ENCODE data around the gene THSD4.
A peak's percentile ranks its signal among the peaks of the same experiment; 100 is the strongest.

Gene THSD4

GRCh38 chr15:71312731-71313460 lies 197.6 kb downstream of the THSD4 start:
- H3K4me1 ChIP-seq (ENCODE audit: control insufficient read depth, insufficient read depth, low read depth, low read length): no peaks in the 10 kb centered on the region
- H3K36me3 ChIP-seq (ENCODE audit: control insufficient read depth in 1 of 2, insufficient read depth in 2 of 2, low read depth in 1 of 2, low read length in 2 of 2): no peaks in the 10 kb centered on the region
- 78% methylated on average over 5 of the region's 6 CpGs for WGBS
- H3K23ac ChIP-seq (ENCODE audit: low read length in 2 of 2): no peak overlapping the region
- no peak overlapping the region for H4K91ac ChIP-seq (ENCODE audit: low read length)
- no peak overlapping the region for H3K9ac ChIP-seq (ENCODE audit: low read length)
- no peak overlapping the region for H3K4me3 ChIP-seq (ENCODE audit: insufficient read depth in 1 of 2, low read depth in 1 of 2, low read length in 2 of 2)
- no peak overlapping the region for H3K18ac ChIP-seq (ENCODE audit: low read depth in 1 of 2, low read length in 2 of 2)
- H3K9me3 ChIP-seq (ENCODE audit: control insufficient read depth, low read length): no peaks in the 10 kb centered on the region
- H2BK5ac ChIP-seq (ENCODE audit: low read depth, low read length, poor library complexity, severe bottlenecking): no peak overlapping the region
- peak overlapping the region in 1 of 2 experiments; percentile 34 for H2BK12ac ChIP-seq (ENCODE audit: low read length in 2 of 2)
- no peak overlapping the region for H3K14ac ChIP-seq (ENCODE audit: low read length in 2 of 2)
- H2AFZ ChIP-seq (ENCODE audit: low read depth, low read length): no peak overlapping the region
- H4K8ac ChIP-seq (ENCODE audit: low read length): no peak overlapping the region
- no peak overlapping the region for H2BK15ac ChIP-seq (ENCODE audit: low read depth, poor library complexity, severe bottlenecking)
- H3K27me3 ChIP-seq (ENCODE audit: control insufficient read depth in 1 of 2, insufficient read depth in 1 of 2, low read length in 2 of 2): no peaks in the 10 kb centered on the region
- no peak for DNase-seq
- H3K4ac ChIP-seq (ENCODE audit: low read depth in 1 of 2, low read length in 2 of 2): no peak overlapping the region
- H3K27ac ChIP-seq (ENCODE audit: low read length, poor library complexity, severe bottlenecking): no peak overlapping the region
- H3K4me2 ChIP-seq (ENCODE audit: low read length, poor library complexity, severe bottlenecking): no peak overlapping the region
- no peak overlapping the region for H2AK5ac ChIP-seq (ENCODE audit: low read length, severe bottlenecking)
- H2BK120ac ChIP-seq (ENCODE audit: low read depth, low read length): no peak overlapping the region
- peaks cover 10% of the 10 kb centered on the region for H3K79me1 ChIP-seq (replicated peaks; ENCODE audit: low read length, poor library complexity, severe bottlenecking)

- Histone ChIP-seq H2BK15ac (ENCODE audit: low read depth, poor library complexity, severe bottlenecking) (no peak overlapping the region), H4K8ac (ENCODE audit: low read length) (no peak overlapping the region), H3K14ac (ENCODE audit: low read length in 2 of 2) (no peak overlapping the region), H3K4me3 (ENCODE audit: insufficient read depth in 1 of 2, low read depth in 1 of 2, low read length in 2 of 2) (no peak overlapping the region), H3K4me2 (ENCODE audit: low read length, poor library complexity, severe bottlenecking) (no peak overlapping the region), H3K4ac (ENCODE audit: low read depth in 1 of 2, low read length in 2 of 2) (no peak overlapping the region), H2AK5ac (ENCODE audit: low read length, severe bottlenecking) (no peak overlapping the region), H3K79me1 (replicated peaks; ENCODE audit: low read length, poor library complexity, severe bottlenecking) (peaks cover 8% of the 10 kb centered on the region), H3K36me3 (ENCODE audit: control insufficient read depth in 1 of 2, insufficient read depth in 2 of 2, low read depth in 1 of 2, low read length in 2 of 2) (no peaks in the 10 kb centered on the region), H3K4me1 (ENCODE audit: control insufficient read depth, insufficient read depth, low read depth, low read length) (no peaks in the 10 kb centered on the region), H3K9me3 (ENCODE audit: control insufficient read depth, low read length) (no peaks in the 10 kb centered on the region), H2BK120ac (ENCODE audit: low read depth, low read length) (no peak overlapping the region), H2BK12ac (ENCODE audit: low read length in 2 of 2) (no peak overlapping the region), H3K27me3 (ENCODE audit: control insufficient read depth in 1 of 2, insufficient read depth in 1 of 2, low read length in 2 of 2) (no peaks in the 10 kb centered on the region), H3K9ac (ENCODE audit: low read length) (no peak overlapping the region), H4K91ac (ENCODE audit: low read length) (no peak overlapping the region), H3K23ac (ENCODE audit: low read length in 2 of 2) (no peak overlapping the region), H3K27ac (ENCODE audit: low read length, poor library complexity, severe bottlenecking) (no peak overlapping the region), H2AFZ (ENCODE audit: low read depth, low read length) (no peak overlapping the region), H3K18ac (ENCODE audit: low read depth in 1 of 2, low read length in 2 of 2) (no peak overlapping the region), H2BK5ac (ENCODE audit: low read depth, low read length, poor library complexity, severe bottlenecking) (no peak overlapping the region)
- 92% methylated on average over 2 of the region's 3 CpGs for WGBS
- no peak for DNase-seq
Observed at GRCh38 chr15:71313806-71314205, 198.5 kb downstream of the THSD4 start.

DNA sequence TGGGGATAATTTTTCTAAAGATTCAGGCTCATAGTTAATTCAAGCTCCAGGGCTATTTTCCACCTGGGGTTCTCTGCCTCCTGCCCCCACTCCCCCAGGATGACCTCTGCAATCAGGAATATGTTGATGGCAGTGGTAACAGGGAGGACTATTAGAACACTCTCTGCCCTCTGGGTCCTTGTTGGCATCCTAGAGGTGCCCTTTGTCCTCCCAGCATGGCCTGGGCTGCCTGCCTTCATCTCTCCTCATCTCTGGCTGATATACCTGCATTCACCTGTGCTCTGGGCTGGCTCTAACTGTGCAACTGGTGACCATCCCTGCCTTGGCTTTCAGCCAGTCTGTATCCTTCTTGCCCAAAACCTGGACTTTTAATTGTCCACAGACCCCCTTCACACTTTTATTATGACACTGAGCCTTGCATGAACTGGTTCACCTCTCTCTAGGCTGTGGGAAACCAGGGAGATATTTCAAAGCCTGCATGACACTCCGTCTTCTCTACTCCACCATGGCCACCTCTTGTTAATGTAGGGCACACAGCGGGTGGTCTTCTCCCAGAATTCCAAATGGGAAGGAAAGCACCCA lies 199.8 kb downstream of the THSD4 start:
- Histone ChIP-seq H3K79me1 (replicated peaks; ENCODE audit: low read length, poor library complexity, severe bottlenecking) (peaks cover 8% of the 10 kb centered on the region), H2AK5ac (ENCODE audit: low read length, severe bottlenecking) (no peak overlapping the region), H3K9me3 (ENCODE audit: control insufficient read depth, low read length) (no peaks in the 10 kb centered on the region), H4K8ac (ENCODE audit: low read length) (no peak overlapping the region), H3K36me3 (ENCODE audit: control insufficient read depth in 1 of 2, insufficient read depth in 2 of 2, low read depth in 1 of 2, low read length in 2 of 2) (no peaks in the 10 kb centered on the region), H2BK5ac (ENCODE audit: low read depth, low read length, poor library complexity, severe bottlenecking) (no peak overlapping the region), H2BK12ac (ENCODE audit: low read length in 2 of 2) (no peak overlapping the region), H2BK15ac (ENCODE audit: low read depth, poor library complexity, severe bottlenecking) (no peak overlapping the region), H3K4ac (ENCODE audit: low read depth in 1 of 2, low read length in 2 of 2) (no peak overlapping the region), H4K91ac (ENCODE audit: low read length) (no peak overlapping the region), H2BK120ac (ENCODE audit: low read depth, low read length) (no peak overlapping the region), H3K9ac (ENCODE audit: low read length) (no peak overlapping the region), H3K23ac (ENCODE audit: low read length in 2 of 2) (no peak overlapping the region), H3K18ac (ENCODE audit: low read depth in 1 of 2, low read length in 2 of 2) (no peak overlapping the region), H3K27ac (ENCODE audit: low read length, poor library complexity, severe bottlenecking) (no peak overlapping the region), H3K27me3 (ENCODE audit: control insufficient read depth in 1 of 2, insufficient read depth in 1 of 2, low read length in 2 of 2) (no peaks in the 10 kb centered on the region), H2AFZ (ENCODE audit: low read depth, low read length) (no peak overlapping the region), H3K4me3 (ENCODE audit: insufficient read depth in 1 of 2, low read depth in 1 of 2, low read length in 2 of 2) (no peak overlapping the region), H3K4me1 (ENCODE audit: control insufficient read depth, insufficient read depth, low read depth, low read length) (no peaks in the 10 kb centered on the region), H3K14ac (ENCODE audit: low read length in 2 of 2) (no peak overlapping the region), H3K4me2 (ENCODE audit: low read length, poor library complexity, severe bottlenecking) (no peak overlapping the region)
- WGBS: 96% methylated on average over 2 of the region's 2 CpGs
- DNase-seq: no peak

- Histone ChIP-seq H3K9ac (ENCODE audit: low read length) (no peak overlapping the region), H4K8ac (ENCODE audit: low read length) (no peak overlapping the region), H2BK5ac (ENCODE audit: low read depth, low read length, poor library complexity, severe bottlenecking) (no peak overlapping the region), H3K9me3 (ENCODE audit: control insufficient read depth, low read length) (no peaks in the 10 kb centered on the region), H2AFZ (ENCODE audit: low read depth, low read length) (no peak overlapping the region), H2BK15ac (ENCODE audit: low read depth, poor library complexity, severe bottlenecking) (no peak overlapping the region), H3K4me3 (ENCODE audit: insufficient read depth in 1 of 2, low read depth in 1 of 2, low read length in 2 of 2) (no peak overlapping the region), H2BK120ac (ENCODE audit: low read depth, low read length) (no peak overlapping the region), H4K91ac (ENCODE audit: low read length) (no peak overlapping the region), H3K14ac (ENCODE audit: low read length in 2 of 2) (no peak overlapping the region), H3K27ac (ENCODE audit: low read length, poor library complexity, severe bottlenecking) (no peak overlapping the region), H3K36me3 (ENCODE audit: control insufficient read depth in 1 of 2, insufficient read depth in 2 of 2, low read depth in 1 of 2, low read length in 2 of 2) (no peaks in the 10 kb centered on the region), H3K27me3 (ENCODE audit: control insufficient read depth in 1 of 2, insufficient read depth in 1 of 2, low read length in 2 of 2) (no peaks in the 10 kb centered on the region), H3K23ac (ENCODE audit: low read length in 2 of 2) (no peak overlapping the region), H3K4me2 (ENCODE audit: low read length, poor library complexity, severe bottlenecking) (no peak overlapping the region), H2AK5ac (ENCODE audit: low read length, severe bottlenecking) (no peak overlapping the region), H3K79me1 (replicated peaks; ENCODE audit: low read length, poor library complexity, severe bottlenecking) (peaks cover 5% of the 10 kb centered on the region), H3K4me1 (ENCODE audit: control insufficient read depth, insufficient read depth, low read depth, low read length) (no peaks in the 10 kb centered on the region), H3K4ac (ENCODE audit: low read depth in 1 of 2, low read length in 2 of 2) (no peak overlapping the region), H3K18ac (ENCODE audit: low read depth in 1 of 2, low read length in 2 of 2) (no peak overlapping the region), H2BK12ac (ENCODE audit: low read length in 2 of 2) (no peak overlapping the region)
- no peak for DNase-seq
- 75% methylated on average over 1 of the region's 1 CpG for WGBS
Observed at GRCh38 chr15:71316911-71317310, 201.6 kb downstream of the THSD4 start.
